PFSK-1 (cell line): ENCODE data around the gene ACR.

Source experiments
- FOXP2 ChIP-seq: optimal IDR thresholded peaks from 2 replicates; pipeline ENCODE3; 2011; ENCODE audit warnings: borderline replicate concordance, control low read depth, inconsistent platforms; ENCODE audit not compliant: insufficient read depth; ENCODE audit errors: extremely low read length, extremely low read depth
- POLR2AphosphoS5 ChIP-seq: IDR thresholded peaks from 2 replicates; pipeline ENCODE4 v1.6.1; 2012; ENCODE audit warnings: low read depth, mild to moderate bottlenecking, control low read depth, low read length, moderate library complexity
- REST ChIP-seq, 2 experiments: IDR thresholded peaks; 2 replicates each; pipeline versions ENCODE4 v1.6.1 to v1.8.0; 2011 to 2012; ENCODE audit warnings: low read depth in 2 of 2, low read length in 2 of 2, control low read depth in 1 of 2, inconsistent platforms in 1 of 2, mild to moderate bottlenecking in 1 of 2, moderate library complexity in 1 of 2; ENCODE audit not compliant: insufficient read depth in 1 of 2
- SIN3A ChIP-seq: IDR thresholded peaks from 2 replicates; pipeline ENCODE4 v1.6.1; 2012; ENCODE audit warnings: mild to moderate bottlenecking, low read length, moderate library complexity, borderline replicate concordance; ENCODE audit not compliant: insufficient read depth
- TAF1 ChIP-seq: IDR thresholded peaks from 2 replicates; pipeline ENCODE4 v1.6.1; 2012; ENCODE audit warnings: low read length, control low read depth, borderline replicate concordance; ENCODE audit not compliant: insufficient read depth

Gene ACR

GRCh38 chr22:50696799-50697561 lies 41.0 kb upstream of the ACR start:
- no peak for TF ChIP-seq FOXP2
- no peak for TF ChIP-seq REST (IDR thresholded peaks at IDR 0.05; ENCODE audit: insufficient read depth in 1 of 2, low read depth in 2 of 2, low read length in 2 of 2)
- no peak for TF ChIP-seq POLR2AphosphoS5
- TF ChIP-seq SIN3A: no peak
- no peak for TF ChIP-seq TAF1

- TF ChIP-seq REST (IDR thresholded peaks at IDR 0.05; ENCODE audit: insufficient read depth in 1 of 2, low read depth in 2 of 2, low read length in 2 of 2) (no peak), POLR2AphosphoS5 (no peak), TAF1 (no peak), FOXP2 (no peak), SIN3A (no peak)
These were observed 40.1 kb upstream of the ACR start for GRCh38 chr22:50697667-50698506.

DNA sequence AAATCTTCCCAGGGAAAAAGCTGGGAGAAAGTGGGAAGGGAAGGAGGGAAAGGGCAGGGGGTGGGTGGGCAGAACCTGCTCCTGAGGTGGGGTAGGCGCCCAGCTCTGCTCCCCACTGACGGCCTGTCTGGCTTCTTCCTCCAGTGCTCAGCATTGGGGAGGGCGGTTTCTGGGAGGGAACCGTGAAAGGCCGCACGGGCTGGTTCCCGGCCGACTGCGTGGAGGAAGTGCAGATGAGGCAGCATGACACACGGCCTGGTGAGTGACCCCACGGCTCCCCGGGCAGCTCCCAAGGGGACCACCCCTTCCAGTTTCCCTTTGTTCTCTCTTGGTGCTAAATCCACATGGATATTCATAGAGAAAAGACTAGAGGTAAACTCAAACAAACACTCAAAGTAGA lies 39.5 kb upstream of the ACR start:
- TF ChIP-seq SIN3A: no peak
- TF ChIP-seq REST (IDR thresholded peaks at IDR 0.05; ENCODE audit: insufficient read depth in 1 of 2, low read depth in 2 of 2, low read length in 2 of 2): no peak
- TF ChIP-seq POLR2AphosphoS5: no peak
- TF ChIP-seq TAF1: no peak
- TF ChIP-seq FOXP2: no peak

DNA sequence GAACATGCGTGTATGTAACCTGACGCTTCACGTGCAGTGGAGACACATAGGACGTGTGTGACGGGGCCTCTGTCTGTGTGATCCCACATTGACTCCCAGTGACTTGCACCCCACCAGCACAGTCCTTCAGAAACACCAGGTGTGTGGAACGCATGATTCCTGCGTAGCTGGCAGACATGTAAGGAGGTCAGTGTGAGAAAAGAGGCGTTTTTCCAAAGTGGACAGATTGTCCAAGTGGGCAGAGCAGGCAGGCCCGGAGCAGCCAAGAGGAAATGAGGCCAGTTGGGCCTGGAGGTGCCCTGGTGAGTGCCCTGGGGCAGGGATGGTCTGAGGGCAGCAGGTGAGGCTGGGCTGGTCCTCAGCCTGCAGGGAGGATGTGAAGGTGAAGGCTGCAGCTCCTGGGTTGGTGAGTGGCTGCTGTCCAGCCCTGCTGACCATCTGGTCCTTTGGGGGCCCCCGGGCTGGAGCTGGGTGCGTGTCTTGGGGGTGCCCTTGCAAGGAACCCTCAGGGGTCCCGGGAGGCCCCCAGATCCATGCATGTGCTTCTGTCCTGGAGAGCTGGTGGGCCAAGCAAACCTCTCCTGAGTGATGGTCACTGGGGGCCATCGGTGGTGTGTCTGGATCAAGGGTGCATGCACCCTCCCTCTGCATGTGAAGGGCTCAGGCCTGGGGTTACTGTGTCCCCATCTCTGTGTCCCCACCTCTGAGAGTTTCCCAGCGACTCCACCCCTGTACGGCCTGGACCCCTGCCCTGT lies 38.8 kb upstream of the ACR start:
- TF ChIP-seq SIN3A (no peak), TAF1 (no peak), POLR2AphosphoS5 (no peak), FOXP2 (no peak)

DNA sequence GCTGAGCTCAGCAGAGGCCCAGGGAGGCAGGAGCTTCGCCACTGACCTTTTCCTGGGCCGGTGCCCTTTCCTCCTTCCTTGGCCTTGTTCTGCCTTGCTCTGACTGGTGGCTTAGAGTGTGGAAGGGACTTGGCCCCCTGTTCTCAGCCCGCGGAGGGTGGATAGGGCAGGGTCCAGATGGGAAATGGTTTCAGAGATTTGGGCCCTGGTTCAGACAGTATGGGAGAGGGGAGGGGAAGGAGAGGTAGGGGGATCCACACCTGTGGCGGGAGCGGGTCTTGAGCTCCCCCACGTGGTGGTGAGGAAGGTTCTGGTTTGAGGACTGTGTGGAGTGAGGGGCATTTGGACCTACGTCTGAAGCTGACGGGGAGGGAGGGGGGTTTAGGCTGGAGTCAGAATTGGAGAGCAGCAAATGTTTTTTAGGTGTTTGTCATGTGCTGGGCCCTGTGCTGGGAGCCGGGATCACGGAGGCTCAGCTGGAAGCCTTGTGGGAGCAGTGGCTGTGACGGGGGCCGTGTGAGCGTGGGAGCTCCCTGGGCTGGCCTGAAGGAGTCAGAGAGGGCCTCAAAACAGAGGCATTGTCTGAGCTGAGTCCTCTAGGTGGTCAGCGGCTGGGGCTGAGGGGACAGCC lies 38.1 kb upstream of the ACR start:
- TF ChIP-seq REST (IDR thresholded peaks at IDR 0.05; ENCODE audit: insufficient read depth in 1 of 2, low read depth in 2 of 2, low read length in 2 of 2) (no peak), FOXP2 (no peak), TAF1 (no peak), SIN3A (no peak), POLR2AphosphoS5 (no peak)
